Neural cell (in vitro differentiated cells): ENCODE measurements around the gene CRAMP1. TPM values are rescaled to one million over a fixed set of nuclear protein-coding genes. Genes with fewer than 3 reads are reported as not detected.

ENCODE experiments used
- H2AFZ ChIP-seq: fragments of 200-600, 300-800 bp; sonication (generic), shearing (Covaris generic); 2 replicates; pipeline ENCODE4 v1.6.0; 2014; ENCODE audit warnings: low read depth, mild to moderate bottlenecking, antibody characterized with exemption, low read length, moderate library complexity
- H3F3A ChIP-seq: fragments of 200-600 bp; shearing (Covaris generic); 2 replicates; pipeline ENCODE4 v1.6.1; 2016; ENCODE audit warnings: mild to moderate bottlenecking, moderate library complexity, mixed read lengths, antibody characterized with exemption, low read length; ENCODE audit not compliant: insufficient read depth, poor library complexity, severe bottlenecking
- H3K27ac ChIP-seq: fragments of 200-600, 300-800 bp; sonication (generic), shearing (Covaris generic); 2 replicates; pipeline ENCODE4 v1.5.1; 2014; ENCODE audit warnings: mild to moderate bottlenecking, low read length, moderate library complexity
- H3K27me3 ChIP-seq: fragments of 300-800, 200-600 bp; sonication (generic), shearing (Covaris generic); 2 replicates; pipeline ENCODE4 v1.6.0; 2014; ENCODE audit warnings: mild to moderate bottlenecking, low read depth, low read length, moderate library complexity; ENCODE audit not compliant: insufficient read depth
- H3K36me3 ChIP-seq: fragments of 300-800, 200-600 bp; sonication (generic), shearing (Covaris generic); 2 replicates; pipeline ENCODE4 v1.5.1; 2014; ENCODE audit warnings: mild to moderate bottlenecking, antibody characterized with exemption, low read length, moderate library complexity; ENCODE audit not compliant: insufficient read depth
- H3K4me2 ChIP-seq: fragments of 300-800, 200-600 bp; sonication (generic), shearing (Covaris generic); 2 replicates; pipeline ENCODE4 v1.6.0; 2014; ENCODE audit warnings: mild to moderate bottlenecking, low read length
- H3K4me3 ChIP-seq: fragments of 300-800, 200-600 bp; sonication (generic), shearing (Covaris generic); 2 replicates; pipeline ENCODE4 v1.5.1; 2014; ENCODE audit warnings: mild to moderate bottlenecking, low read length, moderate library complexity
- H3K79me2 ChIP-seq: fragments of 200-600 bp; shearing (Covaris generic); replicated peaks from 2 replicates; pipeline ENCODE4 v1.6.0; 2014; ENCODE audit warnings: mild to moderate bottlenecking, low read length, moderate library complexity; ENCODE audit not compliant: insufficient read depth
- H3K9ac ChIP-seq: fragments of 300-800, 200-600 bp; sonication (generic), shearing (Covaris generic); 2 replicates; pipeline ENCODE4 v1.6.1; 2016; ENCODE audit warnings: mild to moderate bottlenecking, low read length, mixed read lengths
- H3K9me2 ChIP-seq: fragments of 200-600 bp; shearing (Covaris generic); 2 replicates; pipeline ENCODE4 v1.6.1; 2016; ENCODE audit warnings: mild to moderate bottlenecking, low read length, mixed read lengths; ENCODE audit not compliant: insufficient read depth
- H3K9me3 ChIP-seq: fragments of 200-600, 300-800 bp; sonication (generic), shearing (Covaris generic); 2 replicates; pipeline ENCODE4 v1.6.1; 2016; ENCODE audit warnings: mild to moderate bottlenecking, mixed run types, low read length, moderate library complexity, mixed read lengths
- H4K20me1 ChIP-seq: fragments of 200-600 bp; shearing (Covaris generic); 2 replicates; pipeline ENCODE4 v1.6.1; 2016; ENCODE audit warnings: mild to moderate bottlenecking, mixed run types; ENCODE audit not compliant: insufficient read depth
- EP300 ChIP-seq: fragments of 450-650 bp; conservative IDR thresholded peaks from 2 replicates; pipeline ENCODE4 v1.6.1; 2014; ENCODE audit warnings: antibody characterized with exemption, mild to moderate bottlenecking, moderate library complexity; ENCODE audit not compliant: poor library complexity, severe bottlenecking
- EZH2 ChIP-seq: fragments of 200-600, 300-800 bp; shearing (Covaris generic), sonication (generic); IDR thresholded peaks from 2 replicates; pipeline ENCODE4 v1.6.1; 2014; ENCODE audit warnings: antibody characterized with exemption, low read length, borderline replicate concordance, mild to moderate bottlenecking; ENCODE audit not compliant: insufficient read depth, poor library complexity, severe bottlenecking
- MXI1 ChIP-seq: fragments of 450-650 bp; conservative IDR thresholded peaks from 2 replicates; pipeline ENCODE4 v1.6.1; 2014; ENCODE audit warnings: antibody characterized with exemption, mild to moderate bottlenecking; ENCODE audit not compliant: poor library complexity, severe bottlenecking
- POLR2AphosphoS5 ChIP-seq: IDR thresholded peaks from 2 replicates; pipeline ENCODE4 v1.6.1; 2012
- RAD21 ChIP-seq: fragments of 450-650 bp; conservative IDR thresholded peaks from 2 replicates; pipeline ENCODE4 v1.6.1; 2014; ENCODE audit warnings: antibody characterized with exemption, mild to moderate bottlenecking, moderate library complexity
- REST ChIP-seq: IDR thresholded peaks from 2 replicates; pipeline ENCODE4 v1.6.1; 2012; ENCODE audit warnings: borderline replicate concordance
- SMC3 ChIP-seq: fragments of 450-650 bp; conservative IDR thresholded peaks from 2 replicates; pipeline ENCODE4 v1.6.1; 2014; ENCODE audit warnings: antibody characterized with exemption, mild to moderate bottlenecking, moderate library complexity; ENCODE audit not compliant: poor library complexity
- TAF1 ChIP-seq: IDR thresholded peaks from 2 replicates; pipeline ENCODE4 v1.6.1; 2012; ENCODE audit warnings: low read depth
- polyA plus RNA-seq: library from polyadenylated mRNA; depleted of rRNA; stranded (reverse); fragments of >200 nt; gene quantifications from 2 replicates; pipeline ENCODE4 v1.2.3, GENCODE V29; 2014
- TF ChIP-seq, protein P1 (sequence below): fragments of 450-650 bp; IDR thresholded peaks from 2 replicates; pipeline ENCODE4 v1.5.1; 2014; ENCODE audit warnings: antibody characterized with exemption, mild to moderate bottlenecking, moderate library complexity; ENCODE audit not compliant: poor library complexity, severe bottlenecking

CRAMP1 gene
- polyA plus RNA-seq, 1 donor from 2014 or later = 11.1 TPM

DNA sequence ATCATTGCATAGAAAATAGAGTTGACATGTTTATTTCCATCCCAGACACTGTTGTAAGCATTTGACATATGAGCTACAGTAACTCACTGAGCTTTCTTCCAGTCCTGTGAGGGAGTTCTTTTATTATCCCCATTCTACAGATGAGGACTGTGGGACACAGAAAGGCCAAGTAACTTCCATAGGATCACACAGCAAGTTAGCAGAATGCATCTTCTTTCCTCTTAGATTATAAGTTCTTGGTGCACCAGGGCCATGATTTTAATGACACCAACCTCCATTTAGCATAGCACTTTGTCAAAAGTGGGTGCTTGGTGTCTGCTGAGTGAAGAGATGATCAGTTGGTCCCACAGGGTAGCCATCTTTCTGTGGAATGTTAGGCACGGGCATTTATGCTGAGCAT lies 78.7 kb downstream of the CRAMP1 start:
- Histone ChIP-seq H3F3A (no peaks in the 10 kb centered on the region), H3K9me2 (no peaks in the 10 kb centered on the region), H3K4me2 (no peak overlapping the region), H4K20me1 (no peaks in the 10 kb centered on the region), H3K79me2 (peaks cover 21% of the 10 kb centered on the region), H3K9me3 (no peaks in the 10 kb centered on the region), H3K9ac (no peak overlapping the region), H3K36me3 (peaks cover 11% of the 10 kb centered on the region), H3K27me3 (no peaks in the 10 kb centered on the region), H3K27ac (no peak overlapping the region), H3K4me3 (no peak overlapping the region), H2AFZ (no peak overlapping the region)
- TF ChIP-seq POLR2AphosphoS5 (no peak), REST (no peak), SMC3 (no peak), EP300 (no peak), RAD21 (no peak), TAF1 (no peak), MXI1 (no peak), EZH2 (no peak)
- TF ChIP-seq, protein P1, sequence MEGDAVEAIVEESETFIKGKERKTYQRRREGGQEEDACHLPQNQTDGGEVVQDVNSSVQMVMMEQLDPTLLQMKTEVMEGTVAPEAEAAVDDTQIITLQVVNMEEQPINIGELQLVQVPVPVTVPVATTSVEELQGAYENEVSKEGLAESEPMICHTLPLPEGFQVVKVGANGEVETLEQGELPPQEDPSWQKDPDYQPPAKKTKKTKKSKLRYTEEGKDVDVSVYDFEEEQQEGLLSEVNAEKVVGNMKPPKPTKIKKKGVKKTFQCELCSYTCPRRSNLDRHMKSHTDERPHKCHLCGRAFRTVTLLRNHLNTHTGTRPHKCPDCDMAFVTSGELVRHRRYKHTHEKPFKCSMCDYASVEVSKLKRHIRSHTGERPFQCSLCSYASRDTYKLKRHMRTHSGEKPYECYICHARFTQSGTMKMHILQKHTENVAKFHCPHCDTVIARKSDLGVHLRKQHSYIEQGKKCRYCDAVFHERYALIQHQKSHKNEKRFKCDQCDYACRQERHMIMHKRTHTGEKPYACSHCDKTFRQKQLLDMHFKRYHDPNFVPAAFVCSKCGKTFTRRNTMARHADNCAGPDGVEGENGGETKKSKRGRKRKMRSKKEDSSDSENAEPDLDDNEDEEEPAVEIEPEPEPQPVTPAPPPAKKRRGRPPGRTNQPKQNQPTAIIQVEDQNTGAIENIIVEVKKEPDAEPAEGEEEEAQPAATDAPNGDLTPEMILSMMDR = no peak

- H4K20me1 ChIP-seq = no peaks in the 10 kb centered on the region
Observed at GRCh38 chr16:1691276-1691675, 79.1 kb downstream of the CRAMP1 start.

More at GRCh38 chr16:1691276-1691675, 79.1 kb downstream of the CRAMP1 start:
- TF ChIP-seq, protein P1 = no peak
- TF ChIP-seq RAD21 (no peak), EP300 (no peak), REST (no peak), EZH2 (no peak), TAF1 (no peak), MXI1 (no peak), POLR2AphosphoS5 (no peak), SMC3 (no peak)
- Histone ChIP-seq H3K9ac (no peak overlapping the region), H3K9me2 (no peaks in the 10 kb centered on the region), H2AFZ (no peak overlapping the region), H3K27ac (no peak overlapping the region), H3K9me3 (no peaks in the 10 kb centered on the region), H3K4me3 (no peak overlapping the region), H3K36me3 (peaks cover 11% of the 10 kb centered on the region), H3K79me2 (peaks cover 21% of the 10 kb centered on the region), H3K4me2 (no peak overlapping the region), H3K27me3 (no peaks in the 10 kb centered on the region), H3F3A (no peaks in the 10 kb centered on the region)
